MCF 10A (cell line): Measurements from ENCODE around the gene SLC1A7. TPM values are rescaled to one million over a fixed set of nuclear protein-coding genes. Genes with fewer than 3 reads are reported as not detected.

Experiments used
- BruUV-seq: library from RNA; stranded (reverse); fragments of 400-500 nt; replicated peaks from 2 replicates; lab custom pipeline; 2021; lab: Mats Ljungman, UMichigan
- CTCF ChIA-PET: fragments of 300-600 bp; sonication (Branson Sonifier 250); formaldehyde crosslinking; extraction: SDS; loops from one replicate; lab custom pipeline; 2021; ENCODE audit warnings: antibody characterized with exemption, inconsistent platforms; lab: Yijun Ruan, JAX
- POLR2A ChIA-PET: fragments of 300-600, 350-650 bp; sonication (Branson Sonifier 250); formaldehyde crosslinking; extraction: SDS; loops from one replicate; lab custom pipeline; 2020; ENCODE audit warnings: antibody characterized with exemption, inconsistent platforms; lab: Yijun Ruan, JAX
- DNase-seq: peaks from one replicate; pipeline ENCODE4 v3.0.0-alpha.2; 2018; ENCODE audit not compliant: unreplicated experiment
- H3K27ac Mint-ChIP-seq: one replicate; pipeline ENCODE4 v1.8.0; 2022; ENCODE audit warnings: mild to moderate bottlenecking, low read depth, mixed read lengths; ENCODE audit not compliant: unreplicated experiment
- H3K27me3 Mint-ChIP-seq: one replicate; pipeline ENCODE4 v1.8.0; 2022; ENCODE audit warnings: mixed read lengths; ENCODE audit not compliant: insufficient read depth, unreplicated experiment
- H3K36me3 Mint-ChIP-seq: one replicate; pipeline ENCODE4 v1.8.0; 2022; ENCODE audit warnings: mild to moderate bottlenecking, moderate library complexity, mixed read lengths; ENCODE audit not compliant: insufficient read depth, unreplicated experiment
- H3K4me1 Mint-ChIP-seq: one replicate; pipeline ENCODE4 v1.8.0; 2022; ENCODE audit warnings: mixed read lengths; ENCODE audit not compliant: insufficient read depth, unreplicated experiment
- H3K4me3 Mint-ChIP-seq: one replicate; pipeline ENCODE4 v1.8.0; 2022; ENCODE audit warnings: mild to moderate bottlenecking, moderate library complexity, mixed read lengths; ENCODE audit not compliant: unreplicated experiment
- H3K9me3 Mint-ChIP-seq: one replicate; pipeline ENCODE4 v1.8.0; 2022; ENCODE audit warnings: mixed read lengths; ENCODE audit not compliant: unreplicated experiment
- CTCF ChIP-seq: fragments of 200-600 bp; IDR thresholded peaks from one replicate; pipeline ENCODE4 v1.8.0; 2022; ENCODE audit warnings: antibody characterized with exemption, mild to moderate bottlenecking; ENCODE audit not compliant: unreplicated experiment
- intact Hi-C: fragments of 100-400 bp; cut with micrococcal nuclease; formaldehyde crosslinking; loops from 2 replicates; pipeline ENCODE4 v1.14.1; 2022
- total RNA-seq: library from RNA; stranded (reverse); gene quantifications from 2 replicates; pipeline ENCODE4 v1.2.3, GENCODE V29; 2022

The SLC1A7 gene
- total RNA-seq, 1 experiment from 2014 or later = not detected

DNA sequence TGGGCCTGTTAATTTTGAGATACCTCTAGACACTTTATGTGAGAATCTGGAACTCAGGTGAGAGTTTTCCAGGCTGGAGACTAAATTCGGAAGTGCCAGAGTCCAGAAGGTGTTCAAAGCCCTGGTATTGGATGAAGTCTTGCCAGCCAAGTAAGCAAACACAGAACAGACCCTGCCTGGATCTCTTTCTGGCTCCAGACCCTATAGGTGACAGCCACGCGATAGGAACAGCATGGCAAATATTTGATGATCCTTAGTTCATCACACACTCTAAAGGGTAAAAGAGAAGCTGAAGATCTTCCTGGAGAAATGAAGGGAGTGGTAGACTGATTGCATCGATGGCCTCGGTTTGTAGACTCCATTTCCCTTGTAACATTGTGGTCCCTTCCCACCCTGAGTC is 30.7 kb downstream of the SLC1A7 start:
- Mint-ChIP-seq H3K27ac (no peak overlapping the region), H3K4me1 (peaks cover 6% of the 10 kb centered on the region), H3K27me3 (peaks cover 12% of the 10 kb centered on the region), H3K36me3 (peaks cover 5% of the 10 kb centered on the region), H3K4me3 (no peak overlapping the region), H3K9me3 (no peaks in the 10 kb centered on the region)
- CTCF ChIA-PET = interaction anchor here (0.5 to 0.6 kb wide), 3 partner anchors 197 to 381 kb away, joined by 3 to 5 read pairs (median 3); no protein-coding TSS in a partner anchor
- TF ChIP-seq CTCF = no peak
- DNase-seq = no peak
- intact Hi-C loops = no loop called here
- POLR2A ChIA-PET = no interaction called here
- BruUV-seq = no TSS peak

DNA sequence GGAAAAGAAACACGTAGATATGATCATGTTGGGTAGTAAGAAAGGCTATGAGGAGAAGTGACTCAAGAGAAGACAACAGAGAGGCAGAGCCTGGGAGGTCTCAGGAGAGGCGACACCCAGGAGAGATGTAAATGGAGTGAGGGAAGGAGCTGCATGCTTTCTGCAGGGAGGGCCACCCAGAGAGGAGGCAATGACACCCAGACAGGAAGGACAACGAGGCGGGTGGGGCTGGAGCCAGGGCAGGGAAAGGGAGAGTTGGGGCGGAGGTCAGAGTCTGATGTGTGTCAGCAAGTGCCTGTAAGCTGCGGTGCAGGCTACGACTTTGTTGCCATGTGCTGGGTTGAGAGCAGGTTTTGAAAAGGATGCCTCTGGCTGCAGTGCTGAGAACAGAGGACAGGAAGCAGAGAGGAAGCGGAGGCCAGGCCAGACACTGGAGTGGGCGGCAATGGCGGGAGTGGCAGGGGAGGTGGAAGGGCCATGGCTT is 31.3 kb downstream of the SLC1A7 start:
- POLR2A ChIA-PET = no interaction called here
- BruUV-seq = no TSS peak
- Mint-ChIP-seq H3K27ac (no peak overlapping the region), H3K9me3 (no peaks in the 10 kb centered on the region), H3K36me3 (peaks cover 5% of the 10 kb centered on the region), H3K27me3 (peaks cover 12% of the 10 kb centered on the region), H3K4me1 (peaks cover 6% of the 10 kb centered on the region), H3K4me3 (no peak overlapping the region)
- CTCF ChIA-PET = interaction anchor here (0.5 to 0.6 kb wide), 2 partner anchors 197 to 365 kb away, joined by 3 read pairs; no protein-coding TSS in a partner anchor
- no peak for DNase-seq
- intact Hi-C loops = no loop called here
- TF ChIP-seq CTCF = no peak

- ChIA-PET POLR2A (no interaction called here), CTCF (interaction anchor here (0.7 kb wide), 1 partner anchor 42 kb away, joined by 4 read pairs; no protein-coding TSS in a partner anchor)
- Mint-ChIP-seq H3K27ac (no peak overlapping the region), H3K4me3 (no peak overlapping the region), H3K4me1 (peaks cover 6% of the 10 kb centered on the region), H3K36me3 (peaks cover 5% of the 10 kb centered on the region), H3K27me3 (peaks cover 12% of the 10 kb centered on the region), H3K9me3 (no peaks in the 10 kb centered on the region)
- no peak for DNase-seq
- BruUV-seq = no TSS peak
- intact Hi-C loops = no loop called here
- no peak for TF ChIP-seq CTCF
Measured at GRCh38 chr1:53110370-53111072, 31.9 kb downstream of the SLC1A7 start.

DNA sequence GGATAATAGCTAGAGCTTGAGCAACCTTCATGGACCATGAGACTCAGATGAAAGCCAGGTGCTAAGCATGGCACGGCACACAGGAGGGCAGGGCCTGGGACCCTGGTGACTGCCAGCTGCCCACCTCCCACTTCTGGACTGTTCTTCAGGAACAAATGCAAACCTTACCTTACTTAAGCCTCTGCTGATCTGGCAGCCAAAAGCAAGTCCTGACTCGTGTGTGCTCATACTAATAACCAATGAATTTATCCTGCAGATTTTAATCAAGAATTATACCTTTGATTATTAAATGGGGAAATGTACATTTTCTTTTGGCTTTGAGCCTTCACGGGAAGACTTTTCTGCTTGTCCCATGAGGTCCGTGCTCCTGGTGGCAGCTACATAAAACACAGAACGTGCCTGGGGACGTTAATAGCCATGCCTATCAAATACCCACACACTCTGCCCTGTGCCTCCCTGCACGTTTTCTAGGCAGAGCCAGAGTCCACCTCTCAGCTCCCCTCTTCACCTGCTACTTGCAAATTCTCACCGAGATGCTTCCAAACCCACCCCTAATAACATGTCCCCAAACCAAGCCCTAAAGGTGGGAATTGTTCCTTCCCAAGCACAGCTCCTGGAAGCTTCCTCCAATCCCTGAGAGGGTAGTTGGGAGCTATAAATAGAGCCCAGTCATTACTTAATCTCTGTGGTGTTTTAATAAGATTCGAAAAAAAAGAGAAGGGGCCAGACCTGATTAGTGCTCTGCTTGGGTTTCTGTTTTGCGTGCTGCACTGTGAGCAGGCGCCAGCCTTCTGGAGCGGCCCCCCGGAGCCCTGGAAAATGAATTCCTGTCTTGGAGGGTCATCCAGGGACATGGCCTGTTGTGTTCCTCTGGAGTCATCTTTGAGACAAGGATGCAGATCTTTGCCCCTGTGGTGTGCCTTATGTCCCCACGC is 33.5 kb downstream of the SLC1A7 start:
- no TSS peak for BruUV-seq
- ChIA-PET CTCF (no interaction called here), POLR2A (interaction anchor here (0.6 to 0.7 kb wide), 2 partner anchors 894 to 1876 kb away, joined by 3 to 4 read pairs; no protein-coding TSS in a partner anchor)
- Mint-ChIP-seq H3K36me3 (no peaks in the 10 kb centered on the region), H3K27ac (no peak overlapping the region), H3K27me3 (peaks cover 12% of the 10 kb centered on the region), H3K9me3 (no peaks in the 10 kb centered on the region), H3K4me1 (peaks cover 6% of the 10 kb centered on the region), H3K4me3 (no peak overlapping the region)
- intact Hi-C loops = no loop called here
- no peak for TF ChIP-seq CTCF
- no peak for DNase-seq
